Left kidney (tissue), 2 donors: ENCODE results near the gene EVI2B. TPM values are rescaled to one million over a fixed set of nuclear protein-coding genes. Genes with fewer than 3 reads are reported as not detected.
"Not testable (repeated sequence)": the region's sequence is repeated elsewhere in the genome, so short reads cannot be mapped to it uniquely, and the experiment has no call there.

Experiments used
- DNase-seq: peaks from one replicate; pipeline ENCODE4 v3.0.0-alpha.2; 2013
- polyA plus RNA-seq: library from polyadenylated mRNA; unstranded; fragments of 120-200 nt; gene quantifications from one replicate; pipeline ENCODE4 v1.2.1, GENCODE V29; 2013; ENCODE audit not compliant: insufficient read length

EVI2B gene
- polyA plus RNA-seq, 1 donor = 2.0 TPM

DNA sequence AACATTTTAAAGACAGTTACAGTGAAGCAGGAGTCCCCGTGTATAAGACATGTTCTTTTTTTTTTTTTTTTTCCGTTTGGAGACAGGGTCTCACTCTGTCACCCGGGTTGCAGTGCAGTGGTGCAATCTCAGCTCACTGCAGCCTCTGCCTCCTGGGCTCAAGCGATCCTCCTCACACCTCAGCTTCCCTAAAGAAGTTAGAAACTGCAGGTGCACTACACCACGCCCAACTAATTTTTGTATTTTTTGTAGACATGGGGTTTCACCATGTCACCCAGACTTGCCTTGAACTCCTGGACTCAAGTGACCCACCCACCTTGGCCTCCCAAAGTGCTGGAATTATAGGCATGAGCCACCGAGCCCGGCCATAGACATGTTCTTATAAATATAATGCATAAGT, 3.0 kb downstream of the EVI2B start:
- no peak for DNase-seq

DNA sequence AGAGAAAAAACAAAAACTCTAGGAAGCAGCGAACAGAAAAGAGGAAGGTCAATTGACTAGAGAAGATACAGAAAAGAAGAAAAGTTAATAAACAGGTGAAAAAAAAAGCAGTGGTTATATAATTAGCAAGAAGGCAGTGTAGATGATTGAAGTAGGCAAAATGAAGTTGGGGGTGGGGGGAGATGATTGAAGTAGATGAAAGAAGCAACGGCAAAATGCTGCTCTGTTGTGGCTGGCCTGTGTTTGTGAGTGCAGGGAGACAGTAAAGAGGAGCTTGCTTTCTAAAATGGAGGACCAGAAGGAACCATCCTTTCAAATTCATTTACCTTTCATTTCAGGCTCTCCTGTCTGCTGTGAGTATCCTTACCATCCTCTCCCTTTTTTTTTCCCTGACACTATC, 3.6 kb downstream of the EVI2B start:
- no peak for DNase-seq

DNA sequence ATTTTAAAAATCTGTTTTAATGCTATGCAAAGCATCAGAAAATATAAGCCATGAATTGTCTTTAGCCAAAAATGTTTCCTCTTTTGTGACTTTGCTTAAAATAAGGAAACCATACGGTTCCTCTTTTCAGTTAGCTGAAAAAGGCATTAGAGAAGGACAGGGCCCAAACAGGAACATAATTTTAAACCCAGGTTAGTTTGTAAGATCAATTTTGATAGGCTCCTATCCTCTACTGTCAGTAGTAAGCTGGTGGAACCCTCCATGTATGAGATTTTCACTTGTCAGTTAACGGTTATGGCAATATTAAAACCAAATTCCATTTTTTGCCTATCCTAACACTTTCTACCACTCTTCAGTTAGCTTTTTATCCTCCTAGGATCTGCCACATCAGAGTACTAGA, 4.3 kb downstream of the EVI2B start:
- DNase-seq = no peak

DNA sequence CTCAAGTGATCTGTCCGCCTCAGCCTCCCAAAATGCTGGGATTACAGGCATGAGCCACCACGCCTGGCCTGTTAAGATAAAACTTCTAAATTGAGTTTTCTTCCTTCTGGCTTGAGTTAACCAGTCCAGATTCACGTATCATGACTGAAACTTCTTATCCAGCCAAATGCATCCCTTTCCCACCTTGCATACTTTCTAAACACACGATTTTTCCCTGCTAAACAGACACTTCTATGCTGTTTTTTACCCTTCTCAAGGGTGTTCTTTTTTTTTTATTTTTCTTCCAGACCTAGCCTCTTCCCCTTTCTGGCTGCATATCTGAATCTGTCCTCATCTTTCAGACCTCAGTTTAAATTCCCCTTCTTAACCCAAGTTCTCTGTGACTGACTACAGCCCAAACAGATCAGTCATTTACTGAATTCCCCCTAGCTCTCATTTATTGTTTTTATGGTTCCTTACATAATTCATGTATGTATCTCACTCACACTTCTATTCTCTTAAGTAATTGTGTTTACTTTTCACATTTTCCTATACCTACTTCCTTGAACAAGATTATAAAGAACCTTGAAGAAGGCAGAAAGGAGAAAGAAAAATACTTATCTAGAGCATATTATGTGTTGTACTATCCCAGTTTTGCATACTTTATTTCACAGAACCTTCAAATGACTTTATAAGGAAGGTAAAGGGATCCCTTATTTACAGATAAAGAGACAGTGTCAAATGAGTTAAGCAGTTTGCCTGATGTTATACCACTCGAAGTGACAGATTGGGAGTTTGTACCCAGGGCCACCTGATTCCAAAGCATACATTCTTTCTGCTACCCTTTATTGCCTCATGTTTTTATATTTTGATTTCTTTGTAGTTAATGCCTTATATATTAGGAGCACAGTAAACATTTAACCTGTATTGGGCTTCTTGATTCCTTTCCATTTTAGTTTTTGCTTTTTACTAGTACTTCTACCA, 5.2 kb downstream of the EVI2B start:
- no peak for DNase-seq

DNA sequence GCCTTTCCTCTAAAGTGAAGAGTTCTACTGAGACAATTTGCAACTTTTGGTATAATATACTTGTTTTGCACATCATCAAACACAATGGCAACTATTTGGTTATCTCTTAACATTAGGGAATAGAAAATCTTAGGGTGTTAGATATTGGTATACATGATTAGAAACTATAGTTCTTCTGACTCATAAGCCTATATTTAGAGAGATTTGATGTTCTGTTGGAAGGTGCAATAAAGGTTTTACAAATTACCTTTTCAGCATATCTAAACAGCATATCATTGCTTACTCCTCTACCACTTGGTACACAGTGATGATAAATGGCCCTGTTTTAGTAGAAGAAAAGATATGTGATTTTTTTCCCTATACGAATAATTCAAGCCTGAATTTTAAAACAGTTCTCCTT, 6.2 kb downstream of the EVI2B start:
- no peak for DNase-seq

DNA sequence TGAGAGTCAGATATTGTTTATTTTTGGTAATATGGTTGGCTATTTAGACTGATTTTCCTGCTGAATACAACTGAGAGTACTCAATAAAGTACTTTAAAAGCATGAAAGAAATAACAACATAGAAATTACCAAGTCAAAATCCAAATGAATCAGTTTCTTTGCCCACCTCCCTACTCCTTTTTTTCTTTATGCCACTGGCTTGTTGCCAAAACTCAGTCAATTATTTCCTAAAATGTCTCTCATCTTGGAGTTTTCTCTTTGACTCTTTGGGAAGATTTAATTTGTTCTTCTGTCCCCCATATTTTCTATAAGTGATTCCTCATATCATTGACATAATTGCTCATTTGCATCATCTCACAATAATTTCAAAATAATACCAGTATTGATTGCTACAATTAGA, 14.2 kb downstream of the EVI2B start:
- DNase-seq = no peak

DNA sequence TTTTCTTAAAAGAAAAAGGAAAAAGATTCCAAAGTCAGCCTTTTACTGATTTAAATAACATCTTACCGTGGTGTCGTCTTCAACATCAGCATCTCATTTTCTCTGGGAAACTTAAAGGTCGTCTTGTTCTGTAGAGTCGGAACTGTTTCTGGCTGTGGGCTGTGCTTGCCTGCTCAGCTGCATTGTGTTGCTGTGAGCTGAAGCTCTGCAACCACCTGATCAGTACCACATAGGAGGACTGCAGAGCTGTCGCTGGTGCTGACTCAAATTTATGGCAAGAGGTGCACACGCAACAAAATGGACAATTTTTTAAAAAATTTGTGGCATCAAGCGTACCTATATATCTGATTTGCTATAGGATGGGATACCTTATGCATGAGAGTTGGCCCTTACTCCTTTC, 16.8 kb downstream of the EVI2B start, which contains the start of gene OMG:
OMG (minus strand) TSS at position 150 of the 400 bp plus-strand sequence. CDS start 908 bp downstream, outside the sequence.
- no peak for DNase-seq

DNA sequence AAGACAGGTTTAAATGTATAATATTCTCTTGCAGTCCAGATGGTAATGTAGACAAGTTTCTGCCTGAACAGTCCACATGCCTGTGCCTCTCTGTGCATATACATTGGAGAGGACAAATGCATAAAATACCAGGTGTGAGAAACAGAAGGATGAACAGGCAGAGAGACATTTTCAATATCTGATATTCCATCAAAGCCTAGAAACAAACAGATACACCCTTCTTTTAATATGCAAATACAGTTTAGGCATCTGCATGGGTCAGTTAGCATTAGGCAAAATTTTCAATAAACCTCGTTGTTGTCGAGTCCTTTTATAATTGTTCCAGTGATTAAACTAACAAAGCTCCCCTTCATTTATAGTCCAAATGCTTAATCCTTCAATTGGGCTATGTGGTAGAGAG, 17.7 kb downstream of the EVI2B start:
- DNase-seq = no peak

DNA sequence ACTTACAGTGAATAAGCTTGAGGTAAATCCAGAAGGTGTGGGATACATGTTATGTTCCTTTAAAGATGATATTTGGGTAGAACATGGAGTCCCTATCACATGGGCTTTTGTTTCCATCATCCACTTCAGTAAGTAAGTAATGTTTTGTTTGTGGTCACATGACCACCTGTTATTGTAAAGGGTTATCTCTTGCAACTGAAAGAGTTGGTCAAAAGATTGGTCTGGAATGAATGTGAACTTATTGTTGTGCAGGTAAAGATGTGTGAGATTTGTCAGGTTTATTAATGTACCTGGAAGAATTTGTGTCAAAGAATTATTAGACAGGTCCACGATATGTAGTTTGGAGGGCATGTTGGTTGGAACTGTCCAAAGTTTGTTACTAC, 18.4 kb downstream of the EVI2B start:
- no peak for DNase-seq

DNA sequence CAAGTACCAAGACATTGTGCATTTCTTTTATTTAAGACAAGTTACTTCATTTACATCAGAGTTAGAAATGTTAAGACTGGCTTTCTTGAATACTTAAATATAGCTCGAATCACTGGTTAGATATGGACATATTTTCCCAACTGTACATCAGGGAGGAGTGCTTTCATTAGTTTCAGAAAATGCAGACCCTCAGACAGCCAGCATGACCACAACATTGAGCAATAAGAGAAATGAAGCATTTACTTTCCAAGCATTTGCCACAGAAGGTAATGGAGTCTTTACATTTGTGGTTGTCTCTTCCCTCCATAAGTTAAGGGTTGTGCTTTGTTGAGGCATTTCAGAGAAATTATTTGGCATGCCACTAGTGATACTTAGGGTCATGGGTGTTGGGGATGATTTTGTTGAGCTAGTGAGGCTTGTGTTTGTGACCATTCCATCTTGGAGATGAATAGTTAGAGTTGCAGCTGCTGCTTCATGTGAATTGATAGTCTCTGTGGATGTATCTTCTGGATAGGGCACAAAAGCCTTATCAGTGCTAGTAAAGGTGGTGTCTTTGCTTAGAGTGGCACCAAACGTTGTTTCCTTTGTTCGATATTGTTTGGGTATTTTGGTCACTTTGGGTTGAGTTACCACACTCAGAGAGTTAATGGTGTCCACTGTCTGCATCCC, 18.9 kb downstream of the EVI2B start:
- DNase-seq = no peak

DNA sequence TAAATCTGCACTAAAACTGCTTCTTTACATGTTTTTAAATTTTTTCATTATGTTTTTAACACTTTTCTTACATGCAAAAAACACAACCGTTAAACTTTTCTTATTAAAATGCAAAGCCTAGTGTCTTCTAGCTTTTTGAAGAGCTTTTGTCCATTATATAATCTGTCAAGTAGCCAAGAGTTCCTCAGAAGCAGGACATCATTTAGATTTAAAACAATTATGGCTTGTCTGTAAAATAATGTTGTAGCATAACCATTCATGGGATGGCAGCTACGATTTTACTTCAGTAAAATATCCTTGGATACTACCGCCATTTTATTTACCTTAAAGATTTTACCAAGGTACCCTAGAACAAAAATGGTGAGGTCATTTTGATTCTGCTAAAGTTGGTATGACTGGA, 19.6 kb downstream of the EVI2B start:
- DNase-seq = no peak

DNA sequence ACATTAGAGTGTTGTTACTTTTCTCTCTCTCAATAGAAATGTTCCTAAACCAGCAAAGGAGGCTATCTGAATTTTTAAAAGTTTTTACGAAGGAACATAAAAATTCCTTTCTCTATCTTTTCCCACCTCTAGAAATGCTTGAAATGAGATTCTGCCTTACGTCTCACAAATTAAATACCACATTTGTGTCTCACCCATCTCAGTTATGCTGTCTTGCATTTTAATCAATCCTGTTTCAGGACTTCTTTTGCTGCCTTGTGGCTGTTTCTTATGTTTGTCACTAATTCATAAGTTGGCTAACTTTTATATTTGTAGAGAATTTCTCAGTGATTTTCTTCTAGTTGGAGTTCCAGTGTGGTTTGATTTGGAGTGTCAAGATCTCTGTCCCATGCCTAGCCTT, 20.3 kb downstream of the EVI2B start:
- DNase-seq = no peak

DNA sequence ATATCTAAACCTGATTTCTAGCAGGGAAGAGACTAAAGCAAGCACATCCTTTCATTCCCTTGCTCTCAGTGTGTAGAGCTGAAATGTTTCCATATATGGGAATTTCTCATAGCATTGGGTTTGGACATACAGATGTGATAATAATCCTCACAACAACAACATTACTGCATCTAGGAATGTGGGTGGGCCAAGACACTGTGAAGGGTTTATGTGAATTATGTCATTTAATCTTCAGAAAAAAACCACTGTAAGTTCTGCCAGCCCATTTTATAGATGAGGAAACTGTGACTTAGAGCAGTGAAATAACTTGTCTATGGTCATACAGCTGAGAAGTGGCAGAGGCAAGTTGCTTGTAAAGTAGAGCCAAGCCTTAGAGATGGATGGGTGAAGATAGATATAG, 22.0 kb downstream of the EVI2B start:
- no peak for DNase-seq

DNA sequence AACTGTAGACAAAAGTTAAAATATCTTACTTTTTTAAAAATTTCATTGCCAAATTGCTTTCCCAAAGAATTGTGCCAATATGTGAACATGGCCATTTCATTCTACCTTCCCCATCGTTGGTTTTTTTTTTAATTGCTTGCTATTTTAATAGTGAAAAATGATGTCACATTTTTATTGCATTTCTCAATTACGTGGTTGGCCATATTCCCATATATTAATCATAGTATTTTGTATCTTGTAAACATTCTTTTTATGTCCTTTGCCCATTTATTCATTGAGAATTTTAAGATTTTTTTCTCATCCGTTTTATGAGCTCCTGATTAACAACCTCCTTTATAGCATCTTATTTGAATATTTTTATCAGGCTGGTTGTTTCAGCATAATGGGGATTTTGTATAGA, 24.1 kb downstream of the EVI2B start:
- no peak for DNase-seq

DNA sequence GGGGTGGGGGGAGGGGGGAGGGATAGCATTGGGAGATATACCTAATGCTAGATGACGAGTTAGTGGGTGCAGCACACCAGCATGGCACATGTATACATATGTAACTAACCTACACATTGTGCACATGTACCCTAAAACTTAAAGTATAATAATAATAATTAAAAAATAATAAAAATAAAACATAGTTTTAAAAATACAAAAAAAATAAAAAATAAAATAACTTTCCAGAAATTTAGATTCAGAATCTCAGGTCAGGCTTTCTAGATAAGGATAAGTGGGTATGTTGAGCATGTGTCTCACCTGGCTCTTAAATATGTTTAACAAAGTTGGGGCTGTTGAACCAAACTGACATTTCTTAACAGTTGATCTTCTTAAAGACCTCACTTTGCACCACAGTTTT, 25.9 kb downstream of the EVI2B start:
- DNase-seq = not testable (repeated sequence)

DNA sequence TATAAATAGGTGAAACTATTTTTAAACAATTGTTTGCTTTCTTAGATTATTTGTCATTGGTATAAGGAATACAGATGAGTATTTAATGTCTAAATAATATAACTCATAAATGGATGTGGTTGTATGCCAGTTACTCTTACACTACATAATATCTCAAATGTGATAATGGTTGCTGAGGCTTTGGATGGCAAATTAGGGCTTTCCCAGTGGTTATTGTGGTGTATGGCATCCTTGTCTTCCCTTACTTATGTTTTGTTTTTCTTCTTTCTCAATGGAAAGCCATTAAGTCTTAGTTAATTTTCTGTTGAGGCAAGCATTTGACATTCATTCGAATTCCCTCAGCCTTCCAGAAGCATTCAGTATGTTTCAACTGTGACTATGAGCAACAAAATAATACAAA, 27.3 kb downstream of the EVI2B start:
- no peak for DNase-seq

DNA sequence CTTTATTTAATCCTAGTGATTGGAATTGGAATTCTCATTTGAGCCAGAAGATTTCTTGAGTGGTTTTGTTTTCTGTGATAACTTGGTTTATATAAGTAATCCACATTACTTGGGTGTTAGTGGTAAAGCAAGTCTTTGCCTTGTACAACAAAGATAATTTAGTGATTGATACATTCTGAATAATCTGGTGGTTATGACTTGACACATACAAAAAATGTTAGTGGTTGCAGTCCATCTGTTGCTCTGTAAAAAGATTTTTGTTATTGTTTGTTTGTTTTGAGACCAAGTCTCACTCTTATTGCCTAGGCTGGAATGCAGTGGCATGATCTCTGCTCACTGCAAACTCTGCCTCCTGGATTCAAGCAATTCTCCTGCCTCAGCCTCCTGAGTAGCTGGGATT, 30.0 kb downstream of the EVI2B start:
- DNase-seq = no peak

DNA sequence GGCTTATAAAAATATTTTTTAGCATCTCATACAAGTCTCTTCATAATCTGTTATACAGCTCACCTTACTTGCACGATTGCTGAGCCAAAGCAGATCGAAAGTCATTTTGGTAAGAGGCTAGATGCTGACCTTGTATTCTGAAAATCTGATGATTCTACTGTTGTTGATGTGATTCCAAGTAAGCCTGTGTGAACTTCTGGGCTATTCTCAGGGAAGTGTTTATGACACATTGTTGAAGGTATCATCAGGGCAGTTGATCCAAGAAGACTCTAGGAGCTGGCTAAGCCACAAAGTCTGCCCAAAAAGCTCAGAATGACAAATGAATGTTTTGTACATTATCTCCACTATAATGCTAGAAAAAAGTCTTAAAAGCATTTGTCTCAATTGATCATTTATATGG, 32.8 kb downstream of the EVI2B start:
- no peak for DNase-seq

DNA sequence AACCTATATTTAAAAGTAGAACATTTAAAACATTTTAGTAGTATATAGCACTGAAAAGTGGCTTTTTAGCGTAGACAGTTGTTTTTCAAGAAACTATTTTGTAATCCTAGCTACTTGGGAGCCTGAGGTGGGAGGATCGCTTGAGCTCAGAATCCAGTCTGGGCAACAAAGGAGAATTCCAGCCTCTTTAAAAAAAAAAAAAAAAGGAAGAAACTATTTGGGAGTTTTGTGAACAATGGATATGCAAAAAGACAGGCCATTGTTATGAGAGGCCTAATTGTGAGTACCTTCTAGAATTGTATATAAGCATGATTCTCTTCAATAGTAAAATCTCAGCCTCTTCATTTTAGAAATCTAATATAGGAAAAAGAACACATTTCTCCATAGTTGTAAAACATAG, 34.5 kb downstream of the EVI2B start:
- no peak for DNase-seq

DNA sequence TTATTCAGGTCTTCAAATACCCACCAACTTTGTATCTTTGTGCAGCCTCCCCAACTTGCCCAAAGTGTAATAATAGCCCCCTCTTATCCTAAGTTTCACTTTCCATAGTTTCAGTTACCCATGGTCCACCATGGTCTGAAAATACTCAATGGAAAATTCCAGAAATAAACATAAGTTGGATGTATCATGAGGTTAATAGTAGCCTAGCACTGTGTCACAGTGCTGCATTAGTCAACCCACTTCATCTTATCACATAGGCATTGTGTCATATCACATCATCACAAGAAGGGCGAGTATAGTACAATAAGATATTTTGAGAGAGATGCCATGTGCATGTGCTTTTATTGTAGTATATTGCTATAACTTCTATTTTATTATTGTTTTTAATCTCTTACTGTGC, 38.7 kb downstream of the EVI2B start:
- no peak for DNase-seq

DNA sequence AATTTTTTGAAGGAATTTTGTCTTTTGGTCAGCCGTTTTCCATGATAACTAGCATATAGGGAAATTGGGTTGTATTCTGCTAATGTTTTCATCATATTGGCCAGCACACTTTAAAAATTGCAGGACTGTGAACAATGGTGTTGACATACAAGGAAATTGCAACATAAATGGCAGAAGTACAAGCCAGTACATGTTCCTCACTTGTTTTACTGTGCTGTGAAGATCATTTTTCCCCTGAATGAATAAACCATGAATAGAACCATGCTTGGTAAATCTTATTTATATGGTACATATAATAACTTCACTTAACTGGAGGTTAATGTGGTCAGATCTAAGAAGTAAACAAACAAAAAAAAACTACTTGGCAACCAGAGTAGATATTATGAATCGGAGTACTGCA, 39.6 kb downstream of the EVI2B start:
- DNase-seq = no peak

DNA sequence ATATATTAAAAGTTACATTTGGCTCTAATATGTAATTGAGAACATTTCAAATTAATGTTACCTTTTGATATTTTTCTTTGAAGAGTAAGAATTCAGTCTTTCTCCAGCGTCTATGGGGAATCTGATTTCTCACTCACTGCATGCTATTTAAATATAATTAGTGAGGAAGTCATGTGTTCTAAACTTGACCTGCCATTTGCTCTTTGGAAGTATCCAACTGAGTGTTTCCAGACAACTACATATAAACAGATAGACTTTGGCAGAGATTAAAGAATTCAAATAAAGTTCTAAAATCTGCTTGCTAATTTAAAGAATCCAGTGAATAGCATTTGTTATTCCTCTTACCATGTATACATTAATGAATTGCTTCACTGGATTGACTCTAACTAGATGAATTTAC, 40.3 kb downstream of the EVI2B start:
- no peak for DNase-seq

DNA sequence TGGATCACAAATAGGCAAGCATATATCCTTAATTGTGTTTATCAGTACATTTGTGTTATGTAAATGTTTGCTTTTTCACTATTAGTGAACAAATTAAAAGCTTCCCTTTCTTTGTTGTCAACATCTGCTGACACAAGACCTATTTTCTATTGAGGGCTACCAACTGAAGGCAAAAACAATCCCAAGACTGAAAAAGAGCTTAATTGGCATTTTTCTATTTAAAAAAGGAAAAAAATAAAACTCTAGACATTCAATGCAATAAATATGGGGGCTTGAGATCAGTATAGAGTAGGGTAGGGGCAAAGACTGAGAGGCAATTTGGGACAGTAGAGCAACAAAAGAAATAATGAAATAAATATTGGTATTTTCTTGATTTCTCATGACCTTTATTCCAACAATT, 41.1 kb downstream of the EVI2B start:
- DNase-seq = no peak

DNA sequence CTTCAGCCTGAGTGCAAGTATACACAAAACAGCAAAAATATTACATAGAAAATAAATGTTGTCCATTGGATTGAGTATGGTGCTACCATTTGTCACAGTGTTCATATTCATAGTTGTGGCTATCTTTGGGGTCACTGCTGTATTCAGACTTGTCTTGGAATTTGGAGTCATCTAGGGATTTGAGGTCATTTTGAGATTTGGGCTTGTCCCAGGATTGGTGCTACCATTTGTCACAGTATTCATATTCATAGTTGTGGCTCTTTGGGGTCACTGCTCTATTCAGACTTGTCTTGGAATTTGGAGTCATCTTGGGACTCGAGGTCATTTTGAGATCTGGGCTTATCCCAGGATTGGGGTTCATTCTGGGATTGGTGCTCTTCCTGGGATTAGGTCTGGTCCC, 41.6 kb downstream of the EVI2B start:
- DNase-seq = no peak
